A549 (cell line): Measurements from ENCODE around the gene PLEKHN1. TPM values are rescaled to one million over a fixed set of nuclear protein-coding genes. Genes with fewer than 3 reads are reported as not detected.
A peak's percentile ranks its signal among the peaks of the same experiment; 100 is the strongest.

ENCODE experiments used
- ATAC-seq, 2 experiments: fragments of 200-7000 bp in 1 of 2; fragments of >200 bp in 1 of 2; cut with Nextera tagmentation in 1 of 2; cut with Tn5 transposase in 1 of 2; 3 replicates each; pipeline versions ENCODE4 v1.8.0 to v1.9.1; 2018 to 2020; ENCODE audit warnings: mild to moderate bottlenecking in 1 of 2, moderate library complexity in 1 of 2
- CTCF ChIA-PET: fragments of 300-600 bp; sonication (Branson Sonifier 250); formaldehyde crosslinking; extraction: SDS; loops from one replicate; lab custom pipeline; 2021; ENCODE audit warnings: antibody characterized with exemption, inconsistent platforms; lab: Yijun Ruan, JAX
- POLR2A ChIA-PET: fragments of 350-600 bp; formaldehyde crosslinking; extraction: SDS; loops from one replicate; lab custom pipeline; 2021; ENCODE audit warnings: antibody characterized with exemption, inconsistent platforms; lab: Yijun Ruan, JAX
- DNase-seq, 2 experiments: peaks; one replicate each; pipeline versions ENCODE4 v3.0.0 to v3.0.0-alpha.2; 2011 to 2016; ENCODE audit warnings: low read depth in 1 of 2, low spot score in 1 of 2
- FAIRE-seq: peaks from 2 replicates; lab custom pipeline; 2011; peaks lifted over from hg19 to GRCh38; lab: Jason Lieb, UNC
- H3K27ac ChIP-seq, 2 experiments: fragments of >200 bp; sonication (Bioruptor Twin); formaldehyde crosslinking; 3 replicates each; pipeline ENCODE4 v1.5.1; 2016 to 2017
- H3K4me1 ChIP-seq: fragments of >200 bp; sonication (Bioruptor Twin); formaldehyde crosslinking; 3 replicates; pipeline ENCODE4 v1.6.1; 2016
- H3K4me2 ChIP-seq: fragments of >200 bp; sonication (Bioruptor Twin); formaldehyde crosslinking; 3 replicates; pipeline ENCODE4 v1.6.1; 2016
- H3K4me3 ChIP-seq: fragments of >200 bp; sonication (Bioruptor Twin); formaldehyde crosslinking; 3 replicates; pipeline ENCODE4 v1.5.1; 2016
- H3K9me3 ChIP-seq: fragments of >200 bp; sonication (Bioruptor Twin); formaldehyde crosslinking; 3 replicates; pipeline ENCODE4 v1.6.1; 2016
- CTCF ChIP-seq: fragments of >200 bp; sonication (Bioruptor Twin); formaldehyde crosslinking; IDR thresholded peaks from 3 replicates; pipeline ENCODE4 v1.5.1; 2016
- E2F6 ChIP-seq: IDR thresholded peaks from 2 replicates; pipeline ENCODE4 v1.6.1; 2012; ENCODE audit warnings: low read depth, borderline replicate concordance
- EHF ChIP-seq: fragments of 250-450 bp; sonication (Bioruptor Pico); IDR thresholded peaks from 2 replicates; pipeline ENCODE4 v1.5.0; 2020; ENCODE audit warnings: mild to moderate bottlenecking
- EP300 ChIP-seq, 2 experiments: fragments of >200 bp; sonication (Bioruptor Twin); formaldehyde crosslinking; IDR thresholded peaks; 2 replicates in 1 of 2; 3 replicates in 1 of 2; pipeline ENCODE4 v1.6.1; 2016 to 2017
- FOXS1 ChIP-seq: fragments of 250-450 bp; sonication (Bioruptor Pico); IDR thresholded peaks from 2 replicates; pipeline ENCODE4 v1.5.0; 2020; ENCODE audit warnings: mild to moderate bottlenecking, moderate library complexity
- HDAC2 ChIP-seq: fragments of 200-600 bp; sonication (generic); IDR thresholded peaks from 2 replicates; pipeline ENCODE4 v1.6.1; 2016
- HES2 ChIP-seq: fragments of >200 bp; sonication (Bioruptor Twin); formaldehyde crosslinking; IDR thresholded peaks from 2 replicates; pipeline ENCODE4 v1.6.1; 2016
- HEYL ChIP-seq: fragments of 250-450 bp; sonication (Bioruptor Pico); IDR thresholded peaks from 2 replicates; pipeline ENCODE4 v1.8.0; 2021; ENCODE audit warnings: mild to moderate bottlenecking, moderate library complexity
- JUN ChIP-seq, 2 experiments: fragments of >200 bp; sonication (Bioruptor Twin); formaldehyde crosslinking; IDR thresholded peaks; 2 replicates in 1 of 2; 3 replicates in 1 of 2; pipeline ENCODE4 v1.6.1; 2016 to 2017
- KDM5A ChIP-seq: fragments of 200-600 bp; sonication (generic); IDR thresholded peaks from 2 replicates; pipeline ENCODE4 v1.6.1; 2016; ENCODE audit warnings: antibody characterized with exemption, mild to moderate bottlenecking
- MAFK ChIP-seq: fragments of 450-650 bp; IDR thresholded peaks from 2 replicates; pipeline ENCODE4 v1.6.1; 2014; ENCODE audit not compliant: partially characterized antibody
- MAX ChIP-seq: IDR thresholded peaks from 2 replicates; pipeline ENCODE4 v1.6.1; 2012
- MAZ ChIP-seq: fragments of 150-350 bp; IDR thresholded peaks from 2 replicates; pipeline ENCODE4 v1.6.1; 2014; ENCODE audit warnings: antibody characterized with exemption, low read depth, low read length, borderline replicate concordance
- POLR2A ChIP-seq: IDR thresholded peaks from 2 replicates; pipeline ENCODE4 v1.6.1; 2012; ENCODE audit warnings: mild to moderate bottlenecking, low read length
- RAD21 ChIP-seq, 2 experiments: fragments of >200 bp in 1 of 2; sonication (Bioruptor Twin) in 1 of 2; formaldehyde crosslinking in 1 of 2; IDR thresholded peaks in 1 of 2; conservative IDR thresholded peaks in 1 of 2; 2 replicates in 1 of 2; 3 replicates in 1 of 2; pipeline ENCODE4 v1.6.1; 2012 to 2018; ENCODE audit warnings: inconsistent platforms in 1 of 2
- RARB ChIP-seq: fragments of 250-450 bp; sonication (Bioruptor Pico); IDR thresholded peaks from 2 replicates; pipeline ENCODE4 v1.8.0; 2021; ENCODE audit warnings: mild to moderate bottlenecking, moderate library complexity
- RCOR1 ChIP-seq: fragments of 150-350 bp; IDR thresholded peaks from 2 replicates; pipeline ENCODE4 v1.6.1; 2014; ENCODE audit warnings: antibody characterized with exemption, low read length, low read depth
- WGBS: methylation state at CpG from one replicate; pipeline ENCODE4 v1.1.6; 2017; ENCODE audit errors: missing lambda C conversion rate; 5-methylcytosine and 5-hydroxymethylcytosine counted together
- polyA plus RNA-seq, 4 experiments: library from polyadenylated mRNA; depleted of rRNA in 3 of 4; stranded (reverse); fragments of >200 nt; fragmentation: RNase III in 1 of 4; extraction: RNeasy Plus Mini Kit Qiagen cat#74134 plus additional on column Dnase treatment in 1 of 4; gene quantifications; 2 replicates in 3 of 4; 3 replicates in 1 of 4; pipeline ENCODE4 v1.2.3, GENCODE V29; 2011 to 2017

Gene PLEKHN1
- polyA plus RNA-seq, 2 of the 4 experiments (the other 2 are of a cell fraction): 0.75 to 3.2 TPM

- TF ChIP-seq HDAC2 (no peak), RCOR1 (no peak)
These were observed 31.9 kb downstream of the PLEKHN1 start (continued) for GRCh38 chr1:997993-998744.

- WGBS: 0% methylated on average over 1 of the region's 27 CpGs
- DNase-seq (no peak), ATAC-seq (no peak), FAIRE-seq (no peak)
- TF ChIP-seq KDM5A (no peak), HES2 (no peak), JUN (IDR thresholded peaks at IDR 0.05) (no peak), POLR2A (no peak), RARB (CRISPR knock-in tag) (no peak), EHF (CRISPR knock-in tag) (no peak), EP300 (IDR thresholded peaks at IDR 0.05) (no peak), E2F6 (no peak), RAD21 (conservative IDR thresholded peaks at IDR 0.05 in 1 of 2, IDR thresholded peaks at IDR 0.05 in 1 of 2) (no peak), HDAC2 (no peak), HEYL (CRISPR knock-in tag) (no peak), MAZ (no peak), MAFK (no peak), CTCF (no peak)
- ChIA-PET POLR2A (no interaction called here), CTCF (interaction anchor here (1.0 to 4.3 kb wide), 4 partner anchors 15 to 65 kb away, joined by 3 to 33 read pairs (median 10); partner anchors contain the start of gene ISG15)
- H3K4me1 ChIP-seq: peaks cover 14% of the 10 kb centered on the region
- H3K27ac ChIP-seq: peak overlapping the region; percentile 97 to 100
- H3K4me3 ChIP-seq: peak overlapping the region; percentile 77
- no peaks in the 10 kb centered on the region for H3K9me3 ChIP-seq
- peak overlapping the region; percentile 95 for H3K4me2 ChIP-seq
These were observed 32.4 kb downstream of the PLEKHN1 start for GRCh38 chr1:998745-998994.

- FAIRE-seq (no peak), DNase-seq (no peak), ATAC-seq (0 out of 6 replicates have a peak, but pooled peaks of 1 of the 2 experiments have one; percentile 0)
- TF ChIP-seq FOXS1 (0 out of 2 replicates have a peak, but pooled peaks have one; percentile 24), E2F6 (peak; percentile 55), MAX (peak; percentile 5; the same call in 1 of the 2 replicates), KDM5A (no peak)
- Histone ChIP-seq H3K9me3 (no peaks in the 10 kb centered on the region), H3K4me3 (peak overlapping the region; percentile 77), H3K4me1 (peaks cover 14% of the 10 kb centered on the region), H3K27ac (peak overlapping the region; percentile 97 to 100), H3K4me2 (peak overlapping the region; percentile 95)
- 0% methylated on average over 5 of the region's 86 CpGs for WGBS
- CTCF ChIA-PET: interaction anchor here (0.7 to 4.3 kb wide), 5 partner anchors 15 to 123 kb away, joined by 3 to 33 read pairs (median 4); partner anchors contain the start of gene ISG15
- POLR2A ChIA-PET: interaction anchor here (0.6 to 1.0 kb wide), 2 partner anchors 60 to 83 kb away, joined by 3 read pairs; no protein-coding TSS in a partner anchor
These were observed 32.9 kb downstream of the PLEKHN1 start for GRCh38 chr1:998995-999724.
